ENCODE results near the gene NME9.

NME9 gene

DNA sequence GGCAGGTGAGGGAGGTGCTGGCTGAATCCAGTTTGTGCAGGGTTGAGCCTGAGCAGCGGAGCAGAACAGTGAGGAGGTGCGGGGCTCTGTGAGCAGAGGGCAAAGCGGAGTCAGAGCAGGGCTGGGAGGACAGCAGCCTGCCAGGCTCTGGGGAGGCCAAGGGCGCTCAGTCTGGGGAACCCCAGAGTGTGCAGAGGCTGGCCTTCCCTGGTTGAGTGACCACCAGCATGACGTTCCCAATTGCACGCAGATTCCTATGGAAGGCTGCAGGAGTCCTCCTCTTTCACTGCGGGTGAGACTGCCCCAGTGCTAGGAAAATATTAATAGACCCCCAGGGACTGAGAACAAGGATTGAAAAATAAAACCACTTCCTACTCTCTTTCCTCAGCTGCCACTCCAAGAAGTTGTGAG lies 31.9 kb upstream of the NME9 start:
- no peak for DNase-seq

GRCh38 chr3:138360869-138361525 lies 31.3 kb upstream of the NME9 start:
- no peak for DNase-seq

DNA sequence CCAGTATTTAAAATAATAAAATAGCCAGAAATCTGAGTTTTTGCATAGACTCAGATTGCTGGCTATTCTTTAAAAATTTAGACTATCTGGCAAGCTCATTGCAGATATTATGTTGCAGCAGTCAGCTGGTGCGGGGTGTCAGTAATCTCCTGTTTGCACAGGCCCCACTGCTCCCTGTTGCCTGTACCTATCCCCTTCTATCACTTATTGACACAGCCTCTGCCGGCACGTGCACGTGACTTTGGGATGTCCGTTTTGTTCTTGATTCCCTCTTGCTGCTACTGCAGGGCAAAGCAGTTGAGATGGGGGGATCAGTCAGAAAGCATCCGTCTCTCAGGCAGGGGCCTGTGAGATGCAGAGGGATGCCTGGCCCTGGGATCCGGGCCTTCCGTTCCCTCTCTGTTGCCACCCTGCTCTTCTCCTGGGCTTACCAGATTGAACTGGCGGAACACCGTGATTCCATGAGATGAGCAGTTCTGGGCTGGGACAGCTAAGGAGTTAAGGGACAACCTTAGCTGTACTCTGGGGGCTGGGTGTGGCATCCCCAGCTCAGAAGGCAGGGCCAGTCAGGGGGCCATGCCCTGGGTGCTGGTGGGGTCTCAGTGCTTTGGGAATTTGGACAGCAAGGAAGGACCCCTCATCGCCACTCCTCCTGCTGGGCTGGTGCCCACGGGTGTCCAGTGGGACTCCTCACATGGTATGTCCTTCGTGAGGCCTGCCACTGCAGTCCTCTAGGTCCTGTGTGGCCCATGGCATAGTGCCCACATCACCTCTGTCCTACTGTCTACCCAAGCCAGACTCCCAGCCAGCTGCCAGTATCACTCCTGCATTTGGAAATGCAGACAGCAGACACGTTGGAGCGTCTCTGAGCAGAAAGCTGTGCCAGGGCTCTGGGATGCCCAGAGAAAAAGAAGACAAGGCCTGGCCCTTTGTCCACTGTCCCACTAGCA lies 30.5 kb upstream of the NME9 start:
- no peak for DNase-seq

DNA sequence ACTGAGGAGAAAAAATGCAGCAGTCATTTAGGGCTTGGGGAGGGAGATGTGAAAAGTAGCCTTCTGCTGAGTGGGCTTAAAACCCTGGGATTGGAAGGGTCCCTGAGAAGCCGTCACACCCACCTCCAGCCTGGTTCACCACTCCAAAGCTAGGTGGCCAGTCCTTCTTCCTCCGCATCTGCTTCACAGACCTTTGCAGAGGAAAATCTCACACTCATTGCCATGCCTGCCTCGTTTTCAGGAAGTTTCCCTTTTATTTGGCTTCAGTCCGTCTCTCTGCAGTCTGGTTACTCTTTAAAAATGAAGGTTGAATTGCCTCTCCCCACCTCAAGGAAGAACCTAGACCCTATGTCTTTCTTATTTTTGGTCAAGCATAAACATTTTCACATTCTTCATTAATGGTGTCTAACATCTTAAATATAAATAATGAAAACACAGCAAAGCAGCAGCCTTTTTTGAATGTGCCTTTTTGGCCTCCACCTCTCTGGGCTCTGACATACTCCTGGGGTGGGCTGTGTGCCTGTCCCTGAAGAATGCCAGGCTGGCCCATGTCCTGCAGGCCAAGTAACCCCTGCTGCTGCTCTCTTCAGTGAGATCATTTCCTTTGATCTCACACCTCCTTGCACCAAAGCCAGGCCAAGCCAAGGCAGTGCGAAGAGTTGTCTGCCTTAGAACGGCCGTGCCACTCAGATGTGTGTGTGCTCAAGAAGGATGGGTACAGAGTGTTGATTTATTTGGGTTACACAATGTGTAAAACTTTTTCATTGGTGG lies 29.7 kb upstream of the NME9 start:
- DNase-seq: no peak

GRCh38 chr3:138356730-138357405 lies 27.2 kb upstream of the NME9 start:
- no peak for DNase-seq

- no peak for DNase-seq
Observed at GRCh38 chr3:138355071-138355470, 25.4 kb upstream of the NME9 start.

- DNase-seq: no peak
Observed at GRCh38 chr3:138354376-138354775, 24.7 kb upstream of the NME9 start.

GRCh38 chr3:138351916-138352550 lies 22.4 kb upstream of the NME9 start:
- DNase-seq: no peak

- DNase-seq: no peak
Observed at GRCh38 chr3:138351151-138351550, 21.5 kb upstream of the NME9 start.

GRCh38 chr3:138349926-138350665 lies 20.4 kb upstream of the NME9 start:
- DNase-seq: no peak

- DNase-seq: no peak
Observed at GRCh38 chr3:138348754-138349739, 19.4 kb upstream of the NME9 start.

- DNase-seq: no peak
Observed at GRCh38 chr3:138347960-138348753, 18.5 kb upstream of the NME9 start, which contains the start of gene MRAS. TSS of gene MRAS (plus strand) at chr3:138348579. CDS start at chr3:138372884, 24,305 bp downstream.

DNA sequence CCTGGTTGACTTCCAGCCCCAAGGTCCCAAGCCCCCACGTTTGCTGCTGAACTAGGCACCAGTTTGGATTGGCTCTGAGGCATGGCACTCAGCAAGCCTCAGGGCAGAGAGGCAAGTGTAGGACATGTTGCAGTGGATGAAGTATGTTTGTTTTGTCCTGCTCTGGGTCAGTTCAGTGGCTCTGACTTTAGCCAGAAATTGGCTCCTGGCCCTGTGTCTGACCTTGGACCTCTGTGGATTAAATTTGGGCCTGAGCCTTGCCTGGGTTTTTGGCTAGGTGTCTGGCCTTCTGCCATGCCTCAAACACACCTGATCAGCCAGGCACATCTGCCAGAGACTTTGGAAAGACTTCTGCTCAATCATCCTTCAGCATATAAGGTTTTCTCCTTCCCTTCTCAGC lies 15.1 kb upstream of the NME9 start:
- no peak for DNase-seq

DNA sequence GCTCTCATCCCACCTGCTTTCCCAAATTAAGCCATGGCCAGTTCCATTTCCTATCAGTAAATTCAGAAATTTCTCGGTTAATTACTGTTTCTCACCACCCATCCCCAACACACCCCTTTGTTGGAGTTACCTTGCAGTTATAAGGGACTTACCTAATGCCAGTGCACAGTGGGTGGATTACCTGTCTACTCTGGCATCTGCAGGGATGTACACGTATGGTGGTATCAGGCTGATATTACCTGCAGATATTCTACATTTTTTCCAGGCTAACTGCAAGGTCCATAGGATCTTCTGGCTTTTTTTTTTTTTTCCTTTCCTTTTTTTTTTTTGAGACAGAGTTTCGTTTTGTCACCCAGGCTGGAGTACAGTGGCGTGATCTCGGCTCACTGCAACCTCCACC lies 10.9 kb upstream of the NME9 start:
- DNase-seq: no peak

- DNase-seq: no peak
Observed at GRCh38 chr3:138338811-138339210, 9.2 kb upstream of the NME9 start.

DNA sequence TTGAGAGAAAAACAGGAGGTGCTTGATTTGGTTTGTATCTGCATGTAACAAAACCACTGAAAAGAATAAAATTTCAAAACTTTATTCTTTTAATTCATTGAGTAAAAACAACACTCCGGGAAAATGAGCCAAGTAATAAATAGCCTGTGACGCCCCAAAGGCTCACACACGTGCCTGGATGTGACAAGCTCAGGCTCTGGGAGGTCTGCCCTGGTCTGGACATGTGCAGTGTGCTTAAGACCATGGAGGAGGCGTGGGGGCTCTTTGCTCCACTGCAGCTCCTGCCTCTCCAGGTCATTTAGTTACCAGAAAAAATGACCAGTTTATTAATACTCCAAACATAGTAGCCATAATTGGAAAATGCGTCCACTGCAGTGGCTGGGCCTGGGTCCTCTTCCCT lies 8.6 kb upstream of the NME9 start:
- DNase-seq: no peak

DNA sequence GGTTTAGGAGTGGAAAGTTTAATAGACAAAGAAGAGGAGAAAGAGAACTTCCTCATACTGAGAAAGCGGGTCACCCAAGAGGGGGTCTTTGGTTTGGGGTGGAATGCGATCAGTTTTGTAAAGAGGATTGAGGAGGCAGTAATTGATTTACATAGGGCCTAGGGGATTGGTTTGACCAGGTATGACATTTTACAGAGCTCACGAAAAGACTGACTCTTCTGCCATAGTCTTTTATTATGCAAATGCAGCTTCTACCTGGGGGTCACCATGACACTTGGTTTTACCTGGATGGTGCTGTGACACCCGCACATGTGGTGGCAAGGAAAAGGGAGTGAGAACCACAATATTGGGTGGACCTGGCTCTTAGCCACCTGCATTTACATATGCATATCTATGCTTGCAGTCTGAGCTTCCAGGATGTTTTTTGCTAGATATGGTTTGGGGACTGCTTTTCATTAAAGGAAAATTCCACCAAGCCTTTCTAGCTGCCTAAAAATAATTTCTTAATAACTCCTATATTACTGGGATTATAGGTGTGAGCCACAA lies 6.9 kb upstream of the NME9 start:
- no peak for DNase-seq

DNA sequence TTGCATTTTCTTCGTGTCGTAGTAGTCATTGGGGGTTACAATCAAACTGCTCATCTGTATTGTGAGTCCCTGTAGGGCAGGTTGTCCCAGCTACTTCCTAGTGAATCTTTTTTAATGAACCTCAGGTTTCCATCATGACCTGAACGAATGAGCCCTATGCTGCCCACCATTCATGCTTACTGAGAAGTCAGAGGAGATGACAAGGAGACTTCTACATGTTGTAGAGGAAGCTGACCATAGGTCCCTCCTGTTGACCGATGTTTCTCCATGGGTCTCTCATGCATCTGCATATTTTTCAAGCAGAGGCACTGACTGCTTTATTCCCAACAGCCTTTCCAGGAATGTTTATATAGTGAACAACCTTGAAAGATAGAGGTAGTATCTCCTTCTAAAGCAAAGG lies 5.0 kb upstream of the NME9 start:
- DNase-seq: no peak

DNA sequence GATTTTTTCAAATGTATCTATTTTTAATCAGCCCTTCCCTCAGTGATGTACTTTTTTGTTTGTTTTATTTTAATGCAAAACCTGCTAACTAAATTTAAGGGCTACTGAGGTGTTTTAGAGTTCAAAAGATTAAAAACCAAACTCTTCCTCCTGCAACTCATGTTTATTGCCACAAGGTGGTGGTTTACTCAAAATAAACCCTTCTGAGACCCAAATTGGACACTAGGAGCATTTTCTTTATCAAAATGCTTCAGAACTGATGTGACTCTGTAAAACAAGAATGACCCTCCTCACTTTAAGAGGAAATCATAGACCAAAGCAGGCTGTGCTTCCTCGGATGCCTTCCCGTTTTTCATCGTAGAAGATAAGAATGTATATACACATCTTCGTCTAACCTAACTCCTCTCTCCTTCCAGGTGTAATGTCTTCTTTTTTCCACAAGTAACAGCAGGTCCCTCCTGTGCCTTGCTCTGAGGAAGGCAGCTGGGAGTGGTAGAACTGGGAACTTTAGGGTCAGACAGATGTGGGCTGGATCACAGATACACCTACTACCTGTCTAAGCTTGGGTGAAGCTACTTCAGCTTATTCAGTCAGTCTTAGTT lies 2.9 kb upstream of the NME9 start:
- DNase-seq: no peak

All from activated T-cell treated with anti-CD3 and anti-CD28 coated beads for 4 hours (primary cell).